GM21526 (cell line): ENCODE results near the gene SPATA32.
"Not testable (repeated sequence)": the region's sequence is repeated elsewhere in the genome, so short reads cannot be mapped to it uniquely, and the experiment has no call there.

Experiments used
- ATAC-seq: cut with Tn5 transposase; IDR thresholded peaks from one replicate; pipeline ENCODE4 v1.9.1; 2021; ENCODE audit warnings: moderate library complexity; ENCODE audit not compliant: unreplicated experiment, low FRiP score

SPATA32 gene

DNA sequence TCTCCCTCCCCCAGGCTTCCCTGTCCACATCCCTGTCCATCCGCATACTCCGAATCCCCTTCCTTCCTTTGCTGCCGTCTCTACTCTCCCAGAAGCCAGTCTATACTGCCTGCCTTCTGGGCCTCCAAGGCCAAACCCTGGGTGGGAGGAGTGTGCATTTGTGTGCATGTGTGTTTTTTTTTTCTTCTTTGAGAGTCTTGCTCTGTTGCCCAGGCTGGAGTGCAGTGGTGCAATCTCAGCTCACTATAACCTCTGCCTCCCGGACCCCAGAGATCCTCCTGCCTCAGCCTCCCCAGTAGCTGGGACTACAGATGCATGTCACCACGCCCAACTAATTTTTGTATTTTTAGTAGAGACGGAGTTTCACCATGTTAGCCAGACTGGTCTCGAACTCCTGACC lies 8.7 kb downstream of the SPATA32 start:
- ATAC-seq = not testable (repeated sequence)

DNA sequence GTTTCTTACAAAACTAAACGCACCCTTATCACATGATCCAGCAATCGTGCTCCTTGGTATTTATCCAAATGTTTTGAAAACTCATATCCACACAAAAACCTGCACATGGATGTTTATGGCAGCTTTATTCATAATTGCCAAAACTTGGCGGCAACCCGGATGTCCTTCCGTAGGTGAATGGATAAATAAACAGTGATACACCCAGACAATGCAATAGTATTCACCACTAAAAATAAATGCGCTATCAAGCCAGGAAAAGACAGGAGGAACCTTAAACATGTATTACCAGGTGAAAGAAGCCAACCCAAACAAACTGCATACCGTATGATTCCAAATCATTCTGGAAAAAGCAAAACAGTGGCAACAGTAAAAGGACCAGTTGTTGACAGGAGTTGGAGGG lies 10.0 kb downstream of the SPATA32 start:
- no peak for ATAC-seq

DNA sequence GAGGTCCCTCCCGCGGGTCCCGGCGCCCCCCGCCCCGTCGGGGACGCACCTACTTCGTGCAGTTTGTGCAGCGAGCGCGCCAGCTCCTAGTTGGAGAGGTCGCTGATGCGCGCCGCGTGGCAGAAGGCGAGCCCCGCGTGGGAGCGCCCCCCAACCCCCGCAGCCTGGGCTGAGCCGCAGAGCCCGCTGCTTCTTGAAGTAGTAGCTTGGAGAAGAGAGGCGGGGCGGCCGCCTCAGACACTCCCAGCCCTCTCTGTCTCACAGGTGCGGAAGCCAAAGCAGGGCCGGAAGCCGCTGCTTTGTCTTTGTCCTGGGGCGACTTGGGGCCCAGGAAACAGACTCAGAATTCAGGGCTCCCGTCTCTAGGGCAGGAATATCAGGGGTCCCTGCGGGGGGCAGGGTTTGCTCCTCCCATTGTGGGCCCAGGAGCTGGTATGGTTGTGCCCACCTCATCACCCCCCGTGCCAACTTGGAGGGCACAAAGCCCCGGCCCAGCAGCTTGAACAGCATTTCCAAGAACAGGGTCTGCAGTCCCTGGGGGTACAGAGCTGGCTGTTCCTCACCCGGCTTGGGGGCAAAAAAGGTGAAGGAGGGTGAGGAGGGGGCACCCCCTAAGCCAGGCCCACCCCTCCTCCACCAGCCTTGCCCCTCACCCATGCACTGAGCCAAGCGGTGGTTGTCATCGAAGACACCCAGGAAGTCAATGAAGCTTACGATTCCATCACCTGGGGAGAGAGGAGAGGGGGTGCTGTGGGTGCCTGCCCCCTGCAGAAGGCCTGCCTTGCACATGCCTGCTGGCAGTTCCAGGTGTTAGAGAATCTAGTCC lies 13.5 kb downstream of the SPATA32 start:
- peak; percentile 58 for ATAC-seq

DNA sequence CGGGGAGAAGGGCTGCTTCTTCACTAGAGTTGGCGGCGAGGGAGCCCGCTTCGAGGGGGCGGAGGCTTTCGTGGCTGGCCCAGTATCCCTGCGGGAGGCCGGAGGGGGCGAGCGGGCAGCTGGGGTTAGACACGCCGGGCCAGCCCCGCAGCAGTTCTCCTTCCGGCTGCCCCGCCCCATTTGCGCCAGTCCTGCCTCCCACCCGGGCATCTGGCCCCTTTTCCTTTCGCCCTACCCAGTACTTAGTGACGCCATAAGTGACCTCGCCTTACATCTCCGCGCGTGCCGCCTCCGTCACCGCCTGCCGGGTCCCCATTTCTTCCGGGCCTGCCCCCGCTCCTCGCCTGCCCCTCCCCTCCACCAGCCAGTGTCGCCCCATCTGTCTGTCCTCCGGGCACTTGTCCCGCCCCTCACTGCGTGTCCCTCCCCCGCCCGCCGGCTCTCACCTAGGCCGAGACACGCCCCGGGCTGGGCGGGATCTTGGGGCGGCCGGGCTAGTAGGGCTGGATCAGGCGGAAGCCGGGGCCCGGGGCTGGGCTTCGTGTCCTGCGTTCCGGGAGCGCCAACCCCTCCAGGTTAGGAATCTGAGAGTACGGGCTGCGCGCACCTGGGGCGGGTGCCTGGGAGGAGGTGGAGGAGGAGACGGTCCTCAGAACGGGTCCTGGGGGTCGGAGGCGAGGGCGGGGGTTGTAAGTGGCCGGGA lies 14.3 kb downstream of the SPATA32 start:
- peak; percentile 57 for ATAC-seq

DNA sequence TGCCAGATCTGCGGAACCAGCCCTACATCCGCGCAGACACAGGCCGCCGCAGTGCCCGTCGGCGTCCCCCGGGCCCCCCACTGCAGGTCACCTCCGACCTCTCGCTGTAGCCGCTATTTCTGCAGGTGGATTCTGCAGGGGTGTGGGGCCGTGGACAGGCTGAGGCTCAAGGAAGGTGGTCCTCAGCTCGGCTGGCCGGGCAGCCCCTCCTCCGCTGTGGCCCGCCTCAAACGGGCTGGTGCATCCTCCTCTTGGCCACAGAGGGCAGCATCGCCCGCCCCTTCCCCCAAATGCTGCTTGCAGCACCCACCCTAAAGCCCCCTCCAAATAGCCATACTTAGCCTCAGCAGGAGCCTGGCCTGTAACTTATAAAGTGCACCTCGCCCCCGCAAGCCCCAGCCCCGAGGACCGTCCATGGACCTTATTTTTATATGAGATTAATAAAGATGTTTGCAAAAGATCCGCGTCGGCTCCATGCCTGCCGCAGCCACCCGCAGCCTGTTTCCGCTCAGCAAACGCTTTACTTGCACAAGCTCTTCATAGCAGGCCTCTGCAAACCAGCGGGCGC lies 14.9 kb downstream of the SPATA32 start:
- ATAC-seq = no peak

DNA sequence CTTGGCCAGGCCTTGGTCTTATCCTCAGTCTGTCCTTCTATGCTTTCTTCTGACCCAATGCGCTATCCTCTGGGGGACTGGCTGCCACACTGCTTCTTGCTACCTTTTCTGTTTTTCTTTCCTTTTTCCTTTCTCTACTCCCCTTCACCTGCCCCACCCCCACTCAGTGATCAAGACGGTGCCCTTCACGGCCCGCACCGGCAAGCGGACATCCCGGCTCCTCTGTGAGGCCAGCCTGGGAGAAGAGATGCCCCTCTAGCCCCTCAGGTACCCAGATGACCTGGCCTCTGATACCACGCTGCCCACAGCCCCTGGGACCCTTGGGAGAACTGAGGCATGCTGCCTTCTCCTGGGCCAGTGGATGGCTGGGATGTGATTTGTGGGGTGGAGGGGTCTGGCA lies 15.6 kb downstream of the SPATA32 start:
- ATAC-seq = no peak

DNA sequence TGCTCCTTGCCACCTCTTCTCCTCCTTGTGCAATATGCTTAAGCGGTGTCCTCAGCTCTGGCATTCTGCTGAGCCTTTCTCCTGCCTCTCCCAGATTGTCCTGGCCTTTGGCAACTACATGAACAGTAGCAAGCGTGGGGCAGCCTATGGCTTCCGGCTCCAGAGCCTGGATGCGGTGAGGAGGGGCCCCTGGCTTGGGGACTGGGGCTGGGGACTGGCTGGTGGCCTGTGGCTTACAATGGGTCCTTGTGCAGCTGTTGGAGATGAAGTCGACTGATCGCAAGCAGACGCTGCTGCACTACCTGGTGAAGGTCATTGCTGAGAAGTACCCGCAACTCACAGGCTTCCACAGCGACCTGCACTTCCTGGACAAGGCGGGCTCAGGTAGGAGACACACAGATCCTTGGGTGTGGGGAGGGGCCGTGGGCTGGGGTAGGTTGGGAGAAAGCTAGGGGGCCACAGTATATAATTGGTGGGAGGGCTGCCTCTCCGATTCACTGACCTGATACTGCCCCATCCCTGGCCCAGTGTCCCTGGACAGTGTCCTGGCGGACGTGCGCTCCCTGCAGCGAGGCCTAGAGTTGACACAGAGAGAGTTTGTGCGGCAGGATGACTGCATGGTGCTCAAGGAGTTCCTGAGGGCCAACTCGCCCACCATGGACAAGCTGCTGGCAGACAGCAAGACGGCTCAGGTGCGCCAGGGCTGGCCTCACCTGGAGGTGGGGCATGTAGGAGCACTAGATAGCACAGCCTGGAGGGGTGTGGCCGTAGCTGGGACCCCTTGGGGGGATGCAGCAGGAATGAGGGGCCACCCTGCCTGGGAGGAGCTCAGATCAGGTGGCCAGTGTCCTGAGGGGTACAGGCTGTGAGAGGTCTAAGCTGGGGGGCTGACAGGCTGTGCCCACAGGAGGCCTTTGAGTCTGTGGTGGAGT lies 16.9 kb downstream of the SPATA32 start:
- no peak for ATAC-seq

DNA sequence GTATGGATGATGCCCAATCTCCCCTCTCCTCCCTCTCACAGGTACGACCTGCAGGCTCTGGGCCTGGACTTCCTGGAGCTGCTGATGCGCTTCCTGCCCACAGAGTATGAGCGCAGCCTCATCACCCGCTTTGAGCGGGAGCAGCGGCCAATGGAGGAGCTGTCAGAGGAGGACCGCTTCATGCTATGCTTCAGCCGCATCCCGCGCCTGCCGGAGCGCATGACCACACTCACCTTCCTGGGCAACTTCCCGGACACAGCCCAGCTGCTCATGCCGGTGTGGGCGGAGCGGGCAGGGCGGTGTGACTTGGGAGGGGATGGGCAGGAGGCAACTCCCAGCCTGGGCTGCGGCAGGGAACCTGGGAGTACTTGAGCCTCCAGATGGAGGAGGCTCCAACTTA lies 18.1 kb downstream of the SPATA32 start:
- no peak for ATAC-seq

DNA sequence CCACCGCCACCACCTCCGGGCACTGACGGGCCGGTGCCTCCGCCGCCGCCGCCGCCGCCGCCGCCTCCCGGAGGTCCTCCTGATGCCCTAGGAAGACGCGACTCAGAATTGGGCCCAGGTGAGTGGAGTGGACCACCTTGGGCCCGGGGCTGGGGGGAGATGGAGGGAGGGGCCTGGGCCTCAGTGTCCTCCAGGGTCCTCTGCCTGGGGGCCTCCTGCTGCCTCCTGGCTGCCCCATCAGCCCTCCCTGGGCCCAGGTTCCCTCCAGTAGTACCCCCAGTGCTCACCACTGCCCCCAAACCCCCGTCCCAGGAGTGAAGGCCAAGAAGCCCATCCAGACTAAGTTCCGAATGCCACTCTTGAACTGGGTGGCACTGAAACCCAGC lies 19.9 kb downstream of the SPATA32 start:
- no peak for ATAC-seq

DNA sequence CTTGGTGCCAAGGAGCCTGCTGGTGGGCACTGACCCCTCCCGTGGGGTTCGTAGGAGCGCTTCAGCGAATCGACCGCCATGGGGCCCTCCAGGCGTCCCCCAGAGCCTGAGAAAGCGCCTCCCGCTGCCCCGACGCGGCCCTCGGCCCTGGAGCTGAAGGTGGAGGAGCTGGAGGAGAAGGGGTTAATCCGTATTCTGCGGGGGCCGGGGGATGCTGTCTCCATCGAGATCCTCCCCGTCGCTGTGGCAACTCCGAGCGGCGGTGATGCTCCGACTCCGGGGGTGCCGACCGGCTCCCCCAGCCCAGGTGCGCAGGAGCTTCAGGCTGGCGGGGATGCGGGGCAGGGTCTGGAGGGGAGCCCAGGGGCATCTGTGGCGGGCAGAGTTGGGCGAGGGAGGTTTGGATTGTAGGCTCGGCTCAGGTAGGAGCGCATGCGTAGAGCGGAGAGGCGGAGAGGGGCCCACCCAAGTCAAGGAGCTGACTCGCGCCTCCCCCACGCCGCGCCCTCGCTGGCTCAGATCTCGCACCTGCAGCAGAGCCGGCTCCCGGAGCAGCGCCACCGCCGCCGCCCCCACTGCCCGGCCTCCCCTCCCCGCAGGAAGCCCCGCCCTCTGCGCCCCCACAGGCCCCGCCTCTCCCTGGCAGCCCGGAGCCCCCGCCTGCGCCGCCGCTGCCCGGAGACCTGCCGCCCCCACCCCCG lies 20.4 kb downstream of the SPATA32 start:
- no peak for ATAC-seq

DNA sequence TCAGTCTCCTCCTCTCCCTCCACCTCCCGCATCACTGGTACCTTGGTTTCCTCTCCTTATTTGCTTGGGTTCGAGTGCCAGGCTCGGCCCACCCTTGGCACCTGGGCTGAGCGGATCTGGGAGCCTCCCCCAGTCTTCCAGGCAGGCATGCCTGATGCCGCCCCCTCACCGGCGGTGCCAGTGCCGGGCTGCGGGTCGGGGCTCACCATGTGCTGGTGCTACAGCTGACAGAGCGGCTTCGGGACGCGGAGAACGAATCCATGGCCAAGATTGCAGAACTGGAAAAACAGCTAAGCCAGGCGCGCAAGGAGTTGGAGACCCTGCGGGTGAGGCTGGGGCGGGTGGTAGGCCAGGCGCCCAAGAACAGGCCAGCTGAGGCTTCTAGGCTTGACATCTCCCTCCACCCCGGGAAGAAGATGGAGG lies 21.0 kb downstream of the SPATA32 start:
- ATAC-seq = no peak

DNA sequence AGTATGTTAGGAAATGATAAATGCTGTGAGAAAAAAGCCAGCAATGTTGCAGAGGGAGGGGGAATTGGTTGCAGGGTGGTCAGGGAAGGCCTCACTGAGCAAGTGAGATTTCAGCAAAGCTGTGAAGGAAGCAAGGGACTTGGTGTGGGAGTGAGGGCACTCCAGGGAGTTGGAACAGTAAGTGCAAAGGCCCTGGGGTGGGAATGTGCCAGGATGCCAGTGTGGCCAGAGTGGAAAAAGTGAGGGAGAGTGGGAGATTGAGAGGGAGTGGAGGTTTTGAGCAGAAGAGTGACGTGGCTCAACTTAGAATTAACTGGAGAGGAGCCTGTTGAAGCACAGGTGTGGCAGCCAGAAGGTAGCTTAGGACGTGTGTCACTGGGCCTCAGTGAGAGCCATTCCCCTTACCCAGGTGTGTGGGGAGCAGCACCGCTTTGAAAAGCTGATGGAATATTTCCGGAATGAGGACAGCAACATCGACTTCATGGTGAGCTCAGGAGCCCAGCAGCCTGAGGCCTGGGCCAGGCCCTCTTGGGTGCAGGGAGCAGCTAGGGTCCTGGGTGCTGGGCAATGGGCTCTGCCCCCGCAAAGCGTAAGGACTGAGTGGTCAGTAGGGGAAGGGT lies 23.6 kb downstream of the SPATA32 start:
- no peak for ATAC-seq

DNA sequence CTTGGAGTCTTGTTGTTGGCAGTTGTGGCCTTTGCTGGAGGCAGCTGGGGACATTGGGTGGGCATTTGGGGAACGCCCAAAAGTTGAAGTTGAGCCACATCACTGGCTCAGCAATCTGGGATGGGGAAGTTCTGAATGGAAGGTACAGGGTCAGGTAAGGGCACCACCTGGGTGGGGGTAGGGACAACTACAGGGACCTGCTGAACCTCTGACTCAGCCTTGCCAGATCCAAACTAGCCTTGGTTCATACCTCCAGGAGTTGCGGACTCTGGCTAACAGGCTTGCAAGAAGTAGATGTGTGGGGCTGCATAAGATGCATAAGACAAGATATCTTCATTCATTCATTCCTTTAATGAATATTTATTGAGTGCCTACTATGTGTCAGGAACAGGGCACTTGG lies 24.2 kb downstream of the SPATA32 start:
- no peak for ATAC-seq

DNA sequence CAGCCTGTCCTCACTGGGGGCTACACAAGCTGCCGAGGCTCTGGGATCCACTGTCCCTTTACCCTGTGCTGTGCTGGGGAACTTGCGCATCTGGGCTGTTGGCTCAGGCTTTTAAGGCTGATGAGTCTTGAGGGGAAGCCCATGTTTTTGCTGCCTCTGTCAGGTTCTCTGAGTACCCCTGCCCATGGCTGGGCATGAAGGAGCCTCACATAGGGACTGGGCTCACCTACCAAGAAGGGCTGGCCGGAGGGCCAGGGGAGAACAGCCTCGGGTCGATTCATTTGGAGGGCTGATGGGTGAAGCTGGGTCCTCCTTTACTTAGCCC lies 25.6 kb downstream of the SPATA32 start:
- no peak for ATAC-seq

DNA sequence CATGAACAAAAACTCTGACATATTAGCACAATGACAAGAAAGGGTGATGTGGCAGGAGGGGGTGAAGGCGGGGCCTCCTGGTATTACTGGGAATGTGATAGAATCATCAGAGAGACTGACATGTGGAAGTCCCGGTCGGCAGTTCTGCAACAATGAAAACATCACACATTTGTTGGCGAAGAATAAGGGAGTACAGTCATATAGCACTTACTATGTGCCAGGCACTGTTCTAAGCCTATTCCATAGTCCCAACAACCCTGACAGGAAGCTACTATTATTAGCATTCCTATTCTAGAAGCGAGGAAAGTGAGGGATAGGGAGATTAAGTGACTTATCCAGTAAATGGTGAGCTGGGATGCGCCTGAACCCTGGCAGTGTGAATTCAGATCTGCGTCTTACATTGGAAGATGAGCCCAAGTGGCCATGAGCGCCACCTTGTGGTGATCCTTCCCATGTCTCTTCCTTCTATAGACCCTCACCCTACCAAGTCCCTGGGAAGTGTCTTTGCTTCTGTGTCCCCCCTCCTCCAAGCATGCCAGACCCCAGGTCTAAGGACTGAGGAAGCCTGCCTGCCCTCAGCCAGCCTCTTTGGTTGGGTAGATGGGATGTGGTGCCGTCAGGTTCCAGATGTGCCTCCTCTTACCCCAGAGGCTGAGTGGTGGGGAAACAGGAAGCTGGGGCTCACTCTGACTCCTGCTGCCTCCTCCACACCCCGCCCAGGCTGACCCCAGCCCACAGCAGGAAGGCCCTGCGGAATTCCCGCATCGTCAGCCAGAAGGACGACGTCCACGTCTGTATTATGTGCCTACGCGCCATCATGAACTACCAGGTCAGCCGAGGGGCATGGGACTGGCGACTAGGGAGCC lies 26.2 kb downstream of the SPATA32 start:
- no peak for ATAC-seq

DNA sequence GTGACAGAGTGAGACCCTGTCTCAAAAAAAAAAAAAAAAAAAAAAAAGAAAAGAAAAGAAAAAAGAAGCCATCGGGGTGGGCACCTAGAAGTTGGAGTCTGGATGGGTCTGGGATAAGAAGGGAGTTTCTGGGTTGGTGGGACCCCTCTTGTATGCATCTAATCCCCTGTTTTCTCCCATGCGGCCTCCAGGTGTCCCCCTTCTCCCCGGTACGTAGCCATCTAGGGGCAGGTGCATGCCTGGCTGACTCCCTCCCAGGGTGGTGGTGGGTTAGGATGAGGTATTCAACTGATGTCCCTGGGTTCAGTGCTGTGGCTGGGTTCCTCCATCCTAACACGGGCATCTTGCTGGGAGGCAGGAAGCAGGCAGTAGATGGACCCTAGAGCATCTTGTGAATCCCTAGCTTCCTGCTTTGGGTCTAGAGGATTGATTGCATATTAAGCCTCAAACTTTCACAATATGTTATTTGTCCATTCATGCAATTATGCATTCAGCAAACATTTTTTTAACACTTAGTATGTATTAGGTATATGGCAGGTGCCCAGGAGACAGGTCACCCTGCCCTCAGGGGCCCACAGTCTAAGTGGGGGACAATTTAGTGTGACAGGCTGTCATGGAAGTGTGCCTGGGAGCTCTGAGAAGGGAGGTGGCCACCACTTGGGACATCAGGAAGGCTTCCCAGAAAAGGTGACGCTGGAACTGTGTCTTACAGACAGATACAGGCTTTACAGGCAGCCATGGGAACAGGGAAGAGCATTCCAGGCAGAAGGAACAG lies 27.1 kb downstream of the SPATA32 start:
- no peak for ATAC-seq

DNA sequence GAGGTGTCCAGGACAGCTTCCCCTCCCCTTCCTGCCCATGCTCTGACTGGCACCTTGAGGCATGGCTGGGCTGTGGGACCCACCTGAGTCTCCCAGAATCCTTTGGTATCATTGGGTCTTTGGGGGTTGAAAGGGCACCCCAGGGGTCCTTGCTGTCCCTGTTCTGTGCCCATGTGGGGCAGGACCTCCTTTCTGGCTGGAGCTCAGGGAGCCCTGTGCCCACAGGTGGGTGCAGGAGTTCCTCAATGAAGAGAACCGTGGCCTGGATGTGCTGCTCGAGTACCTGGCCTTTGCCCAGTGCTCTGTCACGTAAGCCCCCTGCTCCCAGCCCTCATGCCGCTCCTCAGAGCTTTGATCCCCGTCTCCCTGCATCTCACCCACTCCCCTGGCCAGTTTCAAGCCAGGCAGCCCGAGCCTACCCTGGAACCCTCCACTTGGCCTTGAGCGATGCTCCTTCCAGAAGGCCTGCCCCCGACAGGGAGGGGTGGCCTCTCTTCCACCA lies 28.4 kb downstream of the SPATA32 start:
- ATAC-seq = no peak
